HepG2 (cell line): ENCODE measurements around the gene IGFALS. TPM values are rescaled to one million over a fixed set of nuclear protein-coding genes. Genes with fewer than 3 reads are reported as not detected.

Source experiments
- ATAC-seq: fragments of 200-7000 bp; cut with Tn5 transposase; 3 replicates; pipeline ENCODE4 v1.9.1; 2020; ENCODE audit warnings: mild to moderate bottlenecking, moderate library complexity
- BruUV-seq: library from RNA; stranded (reverse); fragments of 400-500 nt; replicated peaks from 2 replicates; lab custom pipeline; 2021; lab: Mats Ljungman, UMichigan
- CTCF ChIA-PET: fragments of 300-600 bp; formaldehyde crosslinking; extraction: SDS; loops from one replicate; lab custom pipeline; 2021; ENCODE audit warnings: low total read pairs, inconsistent platforms, low intra/inter-chr PET ratio; lab: Yijun Ruan, JAX
- POLR2A ChIA-PET: fragments of 350-600 bp; sonication (Branson Sonifier 250); formaldehyde crosslinking; loops from one replicate; lab custom pipeline; 2020; ENCODE audit warnings: antibody characterized with exemption, inconsistent platforms; lab: Yijun Ruan, JAX
- DNase-seq: peaks from one replicate; pipeline ENCODE4 v3.0.0-alpha.2; 2015; ENCODE audit warnings: low spot score
- FAIRE-seq: peaks from 3 replicates; lab custom pipeline; 2011; peaks lifted over from hg19 to GRCh38; lab: Jason Lieb, UNC
- H2AFZ ChIP-seq: one replicate; pipeline ENCODE4 v1.6.1; 2011; ENCODE audit warnings: low read length, inconsistent platforms
- H3K27ac ChIP-seq: fragments of 300-600 bp; 3 replicates; pipeline ENCODE4 v1.8.0; 2011; ENCODE audit warnings: mixed run types, mild to moderate bottlenecking, mixed read lengths, low read length, inconsistent platforms; ENCODE audit not compliant: insufficient read depth; ENCODE audit errors: extremely low read length
- H3K27me3 ChIP-seq, 2 experiments: fragments of 200-600 bp in 1 of 2; 2 replicates in 1 of 2; 3 replicates in 1 of 2; pipeline versions ENCODE4 v1.6.0 to v1.8.0; 2011; ENCODE audit warnings: low read length in 2 of 2, mild to moderate bottlenecking in 2 of 2, moderate library complexity in 2 of 2, inconsistent platforms in 1 of 2; ENCODE audit not compliant: insufficient read depth in 2 of 2, control insufficient read depth in 1 of 2
- H3K36me3 ChIP-seq, 2 experiments: fragments of 200-600 bp in 1 of 2; replicated peaks in 1 of 2; 2 replicates in 1 of 2; 3 replicates in 1 of 2; pipeline versions ENCODE4 v1.5.1 to v1.8.0; 2011; ENCODE audit warnings: low read length in 2 of 2, inconsistent platforms in 1 of 2; ENCODE audit not compliant: insufficient read depth in 2 of 2, control insufficient read depth in 1 of 2
- H3K4me1 ChIP-seq: 2 replicates; pipeline ENCODE4 v1.5.1; 2012; ENCODE audit warnings: low read length, inconsistent platforms; ENCODE audit not compliant: insufficient read depth
- H3K4me2 ChIP-seq: 2 replicates; pipeline ENCODE4 v1.6.0; 2011; ENCODE audit warnings: low read depth, low read length, inconsistent platforms
- H3K4me3 ChIP-seq, 3 experiments: fragments of 200-600 bp in 1 of 3; sonication (generic), shearing (Covaris generic) in 1 of 3; replicated peaks in 1 of 3; 2 replicates each; pipeline ENCODE4 v1.5.1; 2011 to 2016; ENCODE audit warnings: low read length in 3 of 3, inconsistent platforms in 2 of 3, low read depth in 2 of 3, mild to moderate bottlenecking in 2 of 3, control low read depth in 1 of 3, mixed read lengths in 1 of 3; ENCODE audit not compliant: insufficient read depth in 1 of 3
- H3K79me2 ChIP-seq: one replicate; pipeline ENCODE4 v1.6.1; 2011; ENCODE audit warnings: low read length, inconsistent platforms; ENCODE audit not compliant: insufficient read depth
- H3K9ac ChIP-seq: 2 replicates; pipeline ENCODE4 v1.6.0; 2011; ENCODE audit warnings: mild to moderate bottlenecking, low read depth, low read length, inconsistent platforms; ENCODE audit not compliant: insufficient read depth
- H3K9me3 ChIP-seq: 2 replicates; pipeline ENCODE4 v1.5.1; 2012; ENCODE audit warnings: mild to moderate bottlenecking, low read length
- H4K20me1 ChIP-seq: 2 replicates; pipeline ENCODE4 v1.6.0; 2011; ENCODE audit warnings: inconsistent platforms, mild to moderate bottlenecking, low read length, moderate library complexity; ENCODE audit not compliant: insufficient read depth
- FOXJ3 ChIP-seq: sonication (generic); formaldehyde crosslinking; IDR thresholded peaks from 2 replicates; pipeline ENCODE4 v1.4.0; 2020; ENCODE audit warnings: missing genetic modification reagents, mild to moderate bottlenecking, borderline replicate concordance
- KDM2A ChIP-seq: sonication (generic); formaldehyde crosslinking; IDR thresholded peaks from 2 replicates; pipeline ENCODE4 v1.4.0; 2020; ENCODE audit warnings: low read depth, missing genetic modification reagents, borderline replicate concordance
- MAX ChIP-seq: IDR thresholded peaks from 2 replicates; pipeline ENCODE4 v1.6.1; 2012; ENCODE audit warnings: inconsistent platforms
- MEIS1 ChIP-seq: sonication (generic); formaldehyde crosslinking; IDR thresholded peaks from 2 replicates; pipeline ENCODE4 v1.9.0; 2021; ENCODE audit warnings: mild to moderate bottlenecking, missing genetic modification reagents, moderate library complexity, borderline replicate concordance
- MLXIP ChIP-seq: sonication (generic); formaldehyde crosslinking; IDR thresholded peaks from 2 replicates; pipeline ENCODE4 v1.9.0; 2021; ENCODE audit warnings: missing genetic modification reagents, borderline replicate concordance
- NFE2L1 ChIP-seq: sonication (generic); formaldehyde crosslinking; IDR thresholded peaks from 2 replicates; pipeline ENCODE4 v1.4.0; 2020; ENCODE audit warnings: missing genetic modification reagents, mild to moderate bottlenecking, borderline replicate concordance
- SAP130 ChIP-seq: IDR thresholded peaks from 2 replicates; pipeline ENCODE4 v1.6.1; 2016; ENCODE audit warnings: low read depth
- SETDB1 ChIP-seq: sonication (generic); formaldehyde crosslinking; IDR thresholded peaks from 2 replicates; pipeline ENCODE4 v1.5.1; 2020; ENCODE audit warnings: missing genetic modification reagents, mild to moderate bottlenecking, borderline replicate concordance
- SYNCRIP ChIP-seq: fragments of 200-400 bp; formaldehyde crosslinking; IDR thresholded peaks from 2 replicates; pipeline ENCODE4 v1.6.1; 2018; ENCODE audit warnings: mild to moderate bottlenecking, low read depth, low read length; ENCODE audit not compliant: insufficient read depth
- ZNF605 ChIP-seq: sonication (generic); formaldehyde crosslinking; IDR thresholded peaks from 2 replicates; pipeline ENCODE4 v1.8.0; 2022; ENCODE audit warnings: mild to moderate bottlenecking, missing genetic modification reagents
- ZNF607 ChIP-seq: sonication (generic); formaldehyde crosslinking; IDR thresholded peaks from 2 replicates; pipeline ENCODE4 v1.5.1; 2020; ENCODE audit warnings: missing genetic modification reagents, mild to moderate bottlenecking, borderline replicate concordance
- ZNF777 ChIP-seq: sonication (generic); formaldehyde crosslinking; IDR thresholded peaks from 2 replicates; pipeline ENCODE4 v1.4.0; 2020; ENCODE audit warnings: missing genetic modification reagents
- WGBS: methylation state at CpG from one replicate; pipeline ENCODE4 v1.1.6; 2017; ENCODE audit warnings: low lambda C conversion rate; 5-methylcytosine and 5-hydroxymethylcytosine counted together
- in situ Hi-C: cut with HindIII; loops from 2 replicates; pipeline ENCODE4 v1.10.0; 2017; ENCODE audit warnings: low pct_unique_long_range_greater_than_20kb; ENCODE audit not compliant: extremely low pct_ligation_motif_present
- intact Hi-C: fragments of 100-400 bp; cut with micrococcal nuclease; formaldehyde crosslinking; loops from one replicate; pipeline ENCODE4 v1.10.0; 2022; ENCODE audit not compliant: unreplicated experiment
- polyA plus RNA-seq, 8 experiments: library from polyadenylated mRNA; depleted of rRNA in 3 of 8; stranded (reverse) in 7 of 8; unstranded in 1 of 8; fragments of >200 nt; fragmentation: Illumina TruSeq in 4 of 8; extraction: Trizol in 4 of 8; gene quantifications; 2 replicates each; pipeline versions ENCODE4 v1.2.1 to v1.2.3, GENCODE V29; 2011 to 2016; ENCODE audit warnings: low read depth in 4 of 8, missing spikeins in 1 of 8, mixed read lengths in 1 of 8; ENCODE audit not compliant: insufficient read depth in 1 of 8
- total RNA-seq, 5 experiments: library from RNA; depleted of rRNA; stranded (reverse); fragments of >200 nt; fragmentation: Illumina TruSeq; extraction: Trizol; gene quantifications; 2 replicates each; pipeline ENCODE4 v1.2.3, GENCODE V29; 2016; ENCODE audit warnings: low read depth in 1 of 5
- TF ChIP-seq, protein P1 (sequence below): sonication (generic); formaldehyde crosslinking; IDR thresholded peaks from 2 replicates; pipeline ENCODE4 v1.4.0; 2020; ENCODE audit warnings: missing genetic modification reagents

The IGFALS gene
- total and polyA plus RNA-seq, 2 of the 13 experiments (the other 11 are each of a cell fraction or from before 2014, with no cell fraction given), result 0.34 to 2.4 TPM

GRCh38 chr16:1772362-1772907 is 21.1 kb downstream of the IGFALS start, which contains the start of gene EME2 (continued):
- peak; percentile 14; the same call in 1 of the 2 replicates for TF ChIP-seq ZNF607 (CRISPR knock-in tag)
- TF ChIP-seq NFE2L1, result peak; percentile 60; the same call in 1 of the 2 replicates
- TF ChIP-seq, protein P1, sequence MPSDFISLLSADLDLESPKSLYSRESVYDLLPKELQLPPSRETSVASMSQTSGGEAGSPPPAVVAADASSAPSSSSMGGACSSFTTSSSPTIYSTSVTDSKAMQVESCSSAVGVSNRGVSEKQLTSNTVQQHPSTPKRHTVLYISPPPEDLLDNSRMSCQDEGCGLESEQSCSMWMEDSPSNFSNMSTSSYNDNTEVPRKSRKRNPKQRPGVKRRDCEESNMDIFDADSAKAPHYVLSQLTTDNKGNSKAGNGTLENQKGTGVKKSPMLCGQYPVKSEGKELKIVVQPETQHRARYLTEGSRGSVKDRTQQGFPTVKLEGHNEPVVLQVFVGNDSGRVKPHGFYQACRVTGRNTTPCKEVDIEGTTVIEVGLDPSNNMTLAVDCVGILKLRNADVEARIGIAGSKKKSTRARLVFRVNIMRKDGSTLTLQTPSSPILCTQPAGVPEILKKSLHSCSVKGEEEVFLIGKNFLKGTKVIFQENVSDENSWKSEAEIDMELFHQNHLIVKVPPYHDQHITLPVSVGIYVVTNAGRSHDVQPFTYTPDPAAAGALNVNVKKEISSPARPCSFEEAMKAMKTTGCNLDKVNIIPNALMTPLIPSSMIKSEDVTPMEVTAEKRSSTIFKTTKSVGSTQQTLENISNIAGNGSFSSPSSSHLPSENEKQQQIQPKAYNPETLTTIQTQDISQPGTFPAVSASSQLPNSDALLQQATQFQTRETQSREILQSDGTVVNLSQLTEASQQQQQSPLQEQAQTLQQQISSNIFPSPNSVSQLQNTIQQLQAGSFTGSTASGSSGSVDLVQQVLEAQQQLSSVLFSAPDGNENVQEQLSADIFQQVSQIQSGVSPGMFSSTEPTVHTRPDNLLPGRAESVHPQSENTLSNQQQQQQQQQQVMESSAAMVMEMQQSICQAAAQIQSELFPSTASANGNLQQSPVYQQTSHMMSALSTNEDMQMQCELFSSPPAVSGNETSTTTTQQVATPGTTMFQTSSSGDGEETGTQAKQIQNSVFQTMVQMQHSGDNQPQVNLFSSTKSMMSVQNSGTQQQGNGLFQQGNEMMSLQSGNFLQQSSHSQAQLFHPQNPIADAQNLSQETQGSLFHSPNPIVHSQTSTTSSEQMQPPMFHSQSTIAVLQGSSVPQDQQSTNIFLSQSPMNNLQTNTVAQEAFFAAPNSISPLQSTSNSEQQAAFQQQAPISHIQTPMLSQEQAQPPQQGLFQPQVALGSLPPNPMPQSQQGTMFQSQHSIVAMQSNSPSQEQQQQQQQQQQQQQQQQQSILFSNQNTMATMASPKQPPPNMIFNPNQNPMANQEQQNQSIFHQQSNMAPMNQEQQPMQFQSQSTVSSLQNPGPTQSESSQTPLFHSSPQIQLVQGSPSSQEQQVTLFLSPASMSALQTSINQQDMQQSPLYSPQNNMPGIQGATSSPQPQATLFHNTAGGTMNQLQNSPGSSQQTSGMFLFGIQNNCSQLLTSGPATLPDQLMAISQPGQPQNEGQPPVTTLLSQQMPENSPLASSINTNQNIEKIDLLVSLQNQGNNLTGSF (CRISPR knock-in tag), result no peak
- no peak for TF ChIP-seq FOXJ3 (CRISPR knock-in tag)
- TF ChIP-seq ZNF605, result 0 out of 2 replicates have a peak, but pooled peaks have one; percentile 10
- TF ChIP-seq SYNCRIP, result no peak

GRCh38 chr16:1771864-1772361 is 21.6 kb downstream of the IGFALS start:
- intact Hi-C loops (loop anchor here (5.0 kb wide), 1 partner anchor 40 kb away; no protein-coding TSS in a partner anchor), in situ Hi-C loops (no loop called here)
- Histone ChIP-seq H3K79me2 (peaks cover 30% of the 10 kb centered on the region), H3K27me3 (no peaks in the 10 kb centered on the region; a peak in 2 of 5 replicates), H3K27ac (peak overlapping the region; percentile 90), H4K20me1 (no peaks in the 10 kb centered on the region), H3K36me3 (peaks cover 9 to 22% of the 10 kb centered on the region in 2 experiments; a peak in 4 of 5 replicates), H3K4me3 (peak overlapping the region; percentile 94 to 96 (median 95)), H3K4me1 (peaks cover 12% of the 10 kb centered on the region), H3K9ac (peak overlapping the region; percentile 99), H3K4me2 (peak overlapping the region; percentile 91), H3K9me3 (no peaks in the 10 kb centered on the region), H2AFZ (no peak overlapping the region)
- POLR2A ChIA-PET, result interaction anchor here (0.6 to 1.8 kb wide), 12 partner anchors 11 to 744 kb away, joined by 3 to 38 read pairs (median 4); partner anchors contain the start of genes FAHD1, HAGH, IGFALS and JPT2
- whole genome bisulfite sequencing, result 0% methylated on average over 4 of the region's 22 CpGs
- FAIRE-seq (no peak), ATAC-seq (no peak), DNase-seq (no peak)
- BruUV-seq, result TSS peak; percentile 81
- CTCF ChIA-PET, result no interaction called here
- TF ChIP-seq SETDB1, result no peak
- 0 out of 2 replicates have a peak, but pooled peaks have one; percentile 12 for TF ChIP-seq KDM2A (CRISPR knock-in tag)
- TF ChIP-seq MAX, result 0 out of 2 replicates have a peak, but pooled peaks have one; percentile 9
- TF ChIP-seq MLXIP, result no peak
- TF ChIP-seq ZNF777 (CRISPR knock-in tag), result no peak
- no peak for TF ChIP-seq MEIS1 (CRISPR knock-in tag)
- 0 out of 2 replicates have a peak, but pooled peaks have one; percentile 13 for TF ChIP-seq SAP130
